ENCODE data around the gene PCSK2. TPM values are rescaled to one million over a fixed set of nuclear protein-coding genes. Genes with fewer than 3 reads are reported as not detected.

The PCSK2 gene
- total and polyA plus RNA-seq, 4 donors: 0.51 to 9.8 (median 1.5) TPM

DNA sequence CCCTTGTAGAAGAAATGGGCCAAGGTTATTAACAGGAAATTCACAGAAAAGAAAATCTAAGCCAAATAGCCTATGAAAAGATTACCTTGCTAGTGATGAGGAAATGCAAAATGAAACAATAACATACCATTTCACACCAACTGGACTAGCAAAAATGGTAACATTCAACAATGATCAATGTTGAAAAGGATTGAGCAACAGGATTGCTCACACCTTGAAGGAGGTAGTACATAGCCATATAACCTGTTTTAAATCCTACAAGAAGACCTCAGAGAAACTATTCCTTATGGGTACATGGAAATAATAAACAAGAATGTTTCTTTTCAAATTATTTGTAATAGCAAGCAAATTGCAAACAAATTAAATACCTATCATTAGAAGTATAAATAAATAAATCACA is 196.9 kb downstream of the PCSK2 start:
- peaks cover 0 to 3% (median 0%) of the 10 kb centered on the region in 3 donors for H3K27me3 ChIP-seq (ENCODE audit: control insufficient read depth in 3 of 3, insufficient read depth in 3 of 3, low read length in 2 of 3)
- no peak overlapping the region for H3K9ac ChIP-seq (ENCODE audit: insufficient read depth in 1 of 2, low read length in 2 of 2)
- H3K27ac ChIP-seq (ENCODE audit: low read depth in 1 of 2, low read length in 1 of 2): no peak overlapping the region
- H3K4me3 ChIP-seq: no peak overlapping the region
- H3K36me3 ChIP-seq (ENCODE audit: control insufficient read depth in 4 of 4, insufficient read depth in 4 of 4, low read length in 4 of 4): no peaks in the 10 kb centered on the region
- ATAC-seq (ENCODE audit: insufficient read depth, low FRiP score) (no peak), DNase-seq (no peak)
- peaks cover 0 to 2% (median 0%) of the 10 kb centered on the region in 5 donors for H3K4me1 ChIP-seq (ENCODE audit: control insufficient read depth in 5 of 5, insufficient read depth in 5 of 5, low read length in 5 of 5)
- TF ChIP-seq, protein P1, sequence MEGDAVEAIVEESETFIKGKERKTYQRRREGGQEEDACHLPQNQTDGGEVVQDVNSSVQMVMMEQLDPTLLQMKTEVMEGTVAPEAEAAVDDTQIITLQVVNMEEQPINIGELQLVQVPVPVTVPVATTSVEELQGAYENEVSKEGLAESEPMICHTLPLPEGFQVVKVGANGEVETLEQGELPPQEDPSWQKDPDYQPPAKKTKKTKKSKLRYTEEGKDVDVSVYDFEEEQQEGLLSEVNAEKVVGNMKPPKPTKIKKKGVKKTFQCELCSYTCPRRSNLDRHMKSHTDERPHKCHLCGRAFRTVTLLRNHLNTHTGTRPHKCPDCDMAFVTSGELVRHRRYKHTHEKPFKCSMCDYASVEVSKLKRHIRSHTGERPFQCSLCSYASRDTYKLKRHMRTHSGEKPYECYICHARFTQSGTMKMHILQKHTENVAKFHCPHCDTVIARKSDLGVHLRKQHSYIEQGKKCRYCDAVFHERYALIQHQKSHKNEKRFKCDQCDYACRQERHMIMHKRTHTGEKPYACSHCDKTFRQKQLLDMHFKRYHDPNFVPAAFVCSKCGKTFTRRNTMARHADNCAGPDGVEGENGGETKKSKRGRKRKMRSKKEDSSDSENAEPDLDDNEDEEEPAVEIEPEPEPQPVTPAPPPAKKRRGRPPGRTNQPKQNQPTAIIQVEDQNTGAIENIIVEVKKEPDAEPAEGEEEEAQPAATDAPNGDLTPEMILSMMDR (IDR thresholded peaks at IDR 0.05; ENCODE audit: control extremely low read depth, extremely low read depth): no peak
- H3K9me3 ChIP-seq (ENCODE audit: control insufficient read depth in 4 of 4, insufficient read depth in 3 of 4, low read length in 3 of 4): no peaks in the 10 kb centered on the region

DNA sequence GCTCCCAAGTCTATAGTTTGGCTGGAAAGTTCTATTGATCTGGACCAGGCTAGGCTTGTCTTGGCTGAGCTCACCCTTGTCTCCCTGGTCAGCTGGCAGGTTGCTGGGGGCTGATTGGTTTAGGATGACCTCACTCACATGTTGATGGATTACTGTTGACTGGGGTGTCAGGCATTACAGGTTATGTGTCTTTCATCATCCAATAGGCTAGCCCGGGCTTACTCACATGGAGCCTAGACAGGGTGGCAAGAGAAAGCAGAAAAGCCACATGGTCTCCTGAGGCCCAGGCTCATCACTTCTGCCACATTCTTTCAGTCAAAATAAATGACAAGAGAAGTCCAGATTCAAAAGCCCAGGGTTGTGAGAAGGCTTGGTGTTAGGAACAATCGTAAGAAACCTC is 200.8 kb downstream of the PCSK2 start:
- ATAC-seq (ENCODE audit: insufficient read depth, low FRiP score) (no peak), DNase-seq (no peak)
- no peak overlapping the region for H3K4me3 ChIP-seq
- H3K9me3 ChIP-seq (ENCODE audit: control insufficient read depth in 4 of 4, insufficient read depth in 3 of 4, low read length in 3 of 4): no peaks in the 10 kb centered on the region
- no peaks in the 10 kb centered on the region for H3K36me3 ChIP-seq (ENCODE audit: control insufficient read depth in 4 of 4, insufficient read depth in 4 of 4, low read length in 4 of 4)
- peaks cover 0 to 6% (median 0%) of the 10 kb centered on the region in 5 donors for H3K4me1 ChIP-seq (ENCODE audit: control insufficient read depth in 5 of 5, insufficient read depth in 5 of 5, low read length in 5 of 5)
- WGBS, 2 donors: 82 to 90% methylated on average over 2 of the region's 2 CpGs
- H3K9ac ChIP-seq (ENCODE audit: insufficient read depth in 1 of 2, low read length in 2 of 2): no peak overlapping the region
- TF ChIP-seq, protein P1 (IDR thresholded peaks at IDR 0.05; ENCODE audit: control extremely low read depth, extremely low read depth): no peak
- H3K27me3 ChIP-seq (ENCODE audit: control insufficient read depth in 3 of 3, insufficient read depth in 3 of 3, low read length in 2 of 3): peaks cover 0 to 3% (median 2%) of the 10 kb centered on the region in 3 donors
- H3K27ac ChIP-seq (ENCODE audit: low read depth in 1 of 2, low read length in 1 of 2): no peak overlapping the region

DNA sequence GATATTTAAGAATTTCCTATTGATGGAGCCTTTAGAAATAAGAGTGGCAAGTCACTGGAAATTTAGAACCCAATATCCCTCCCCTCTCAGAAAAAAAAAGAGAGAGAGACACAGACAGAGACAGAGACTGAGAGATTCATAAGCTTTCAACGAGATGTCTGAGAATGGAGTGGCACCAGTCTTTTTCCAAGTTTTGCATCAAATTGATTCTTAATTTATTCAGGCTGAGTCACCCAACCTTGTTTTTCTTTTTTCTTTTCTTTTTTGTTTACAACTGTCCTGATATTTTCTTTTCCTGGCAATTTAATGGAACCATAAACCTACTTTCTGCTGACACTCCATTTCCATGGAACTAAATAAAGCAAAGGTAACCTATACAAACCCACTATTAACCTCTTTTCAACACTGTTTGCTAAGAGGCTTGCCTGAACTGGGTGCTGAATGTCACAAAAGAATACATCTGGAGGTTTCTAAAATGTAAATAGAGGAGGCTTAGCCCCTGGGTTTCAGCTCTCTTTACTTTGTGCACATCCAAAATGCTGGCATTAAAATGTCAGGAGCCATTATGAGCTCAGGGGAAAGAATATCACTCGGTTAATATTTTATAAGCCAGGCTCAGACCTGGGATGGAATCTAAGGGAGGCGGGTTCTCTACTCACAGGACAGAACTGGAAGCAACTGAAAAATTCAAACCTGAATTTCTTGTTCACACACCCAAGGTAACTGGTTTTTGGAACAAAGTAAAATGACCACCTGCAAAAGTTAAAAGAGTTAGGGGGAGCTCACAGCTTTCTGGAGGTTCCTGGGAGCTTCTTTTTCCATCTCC is 203.5 kb downstream of the PCSK2 start:
- H3K36me3 ChIP-seq (ENCODE audit: control insufficient read depth in 4 of 4, insufficient read depth in 4 of 4, low read length in 4 of 4): no peaks in the 10 kb centered on the region
- DNase-seq (peak in 2 of 3 donors; percentile 33 to 52), ATAC-seq (ENCODE audit: insufficient read depth, low FRiP score) (no peak)
- H3K27me3 ChIP-seq (ENCODE audit: control insufficient read depth in 3 of 3, insufficient read depth in 3 of 3, low read length in 2 of 3): peaks cover 3 to 7% (median 4%) of the 10 kb centered on the region in 3 donors
- TF ChIP-seq, protein P1 (IDR thresholded peaks at IDR 0.05; ENCODE audit: control extremely low read depth, extremely low read depth): no peak
- 68 to 80% methylated on average over 3 of the region's 3 CpGs for WGBS, 2 donors
- H3K9me3 ChIP-seq (ENCODE audit: control insufficient read depth in 4 of 4, insufficient read depth in 3 of 4, low read length in 3 of 4): no peaks in the 10 kb centered on the region
- H3K9ac ChIP-seq (ENCODE audit: insufficient read depth in 1 of 2, low read length in 2 of 2): no peak overlapping the region
- no peak overlapping the region for H3K27ac ChIP-seq (ENCODE audit: low read depth in 1 of 2, low read length in 1 of 2)
- no peak overlapping the region for H3K4me3 ChIP-seq
- H3K4me1 ChIP-seq (ENCODE audit: control insufficient read depth in 5 of 5, insufficient read depth in 5 of 5, low read length in 5 of 5): peaks cover 0 to 6% (median 0%) of the 10 kb centered on the region in 5 donors

All from lung (tissue), 12 donors.